ENCODE measurements around the gene TNFSF9.

DNA sequence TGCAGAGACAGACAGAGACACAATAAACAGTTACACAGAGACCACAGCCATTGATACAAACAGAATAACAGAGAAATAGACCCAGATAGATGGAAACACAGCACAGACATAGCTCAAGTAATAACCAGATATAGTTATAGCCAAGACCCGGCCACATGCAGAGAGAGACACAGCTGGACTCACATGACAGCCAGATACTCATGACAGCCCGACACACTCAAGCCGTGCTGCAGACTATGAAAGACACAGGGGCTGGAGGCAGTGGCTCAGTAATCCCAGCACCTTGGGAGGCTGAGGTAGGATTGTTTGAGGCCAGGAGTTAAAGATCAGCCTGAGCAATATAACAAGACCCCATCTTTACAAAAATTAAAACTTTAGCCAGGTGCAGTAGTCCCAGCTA lies 47.6 kb upstream of the TNFSF9 start:
- TF ChIP-seq CTCF (IDR thresholded peaks at IDR 0.05) = no peak
- TF ChIP-seq POLR2AphosphoS5 (IDR thresholded peaks at IDR 0.05) = no peak
- TF ChIP-seq POLR2A (IDR thresholded peaks at IDR 0.05) = no peak
- no peak for TF ChIP-seq EP300 (IDR thresholded peaks at IDR 0.05)

All from upper lobe of left lung (tissue), 4 donors.